OCI-LY3 (cell line): ENCODE results near the gene PACS2.

ENCODE experiments used
- H2AFZ ChIP-seq: fragments of 200-600, 300-600 bp; shearing (Covaris generic); 2 replicates; pipeline ENCODE4 v1.6.0; 2014; ENCODE audit warnings: antibody characterized with exemption, low read depth, low read length
- H3K27ac ChIP-seq: fragments of 200-600, 300-600 bp; sonication (generic); 2 replicates; pipeline ENCODE4 v1.5.1; 2014; ENCODE audit warnings: mild to moderate bottlenecking, low read length, moderate library complexity, mixed read lengths
- H3K27me3 ChIP-seq: fragments of 200-600, 300-600 bp; sonication (generic); 2 replicates; pipeline ENCODE4 v1.6.1; 2014; ENCODE audit warnings: low read depth, low read length, mixed read lengths
- H3K36me3 ChIP-seq: fragments of 200-600, 300-600 bp; sonication (generic); replicated peaks from 2 replicates; pipeline ENCODE3; 2014; ENCODE audit warnings: low read depth, low read length, mixed read lengths
- H3K4me1 ChIP-seq: fragments of 300-600, 200-600 bp; sonication (generic); 2 replicates; pipeline ENCODE4 v1.6.1; 2014; ENCODE audit warnings: low read length, mixed read lengths
- H3K4me2 ChIP-seq: fragments of 200-600, 300-600 bp; sonication (generic); 2 replicates; pipeline ENCODE4 v1.6.1; 2014; ENCODE audit warnings: low read length, mixed read lengths
- H3K4me3 ChIP-seq: fragments of 300-600, 200-600 bp; sonication (generic); 2 replicates; pipeline ENCODE4 v1.5.1; 2014; ENCODE audit warnings: antibody characterized with exemption, mild to moderate bottlenecking, low read length, moderate library complexity
- H3K79me2 ChIP-seq: fragments of 300-600, 200-600 bp; shearing (Covaris generic); 2 replicates; pipeline ENCODE4 v1.6.1; 2014; ENCODE audit warnings: mild to moderate bottlenecking, low read length, mixed read lengths
- H3K9ac ChIP-seq: fragments of 300-600, 200-600 bp; shearing (Covaris generic); 2 replicates; pipeline ENCODE4 v1.6.0; 2014; ENCODE audit warnings: mild to moderate bottlenecking, low read length, moderate library complexity
- H3K9me3 ChIP-seq: fragments of 200-600, 300-600 bp; shearing (Covaris generic); 2 replicates; pipeline ENCODE4 v1.6.1; 2014; ENCODE audit warnings: low read length, mixed read lengths; ENCODE audit not compliant: insufficient read depth
- H4K20me1 ChIP-seq: fragments of 200-600, 300-600 bp; sonication (generic); 2 replicates; pipeline ENCODE4 v1.6.1; 2016; ENCODE audit warnings: low read length, mixed read lengths; ENCODE audit not compliant: insufficient read depth
- EZH2phosphoT487 ChIP-seq: fragments of 200-600 bp; shearing (Covaris generic); IDR thresholded peaks from 2 replicates; pipeline ENCODE4 v1.6.1; 2018; ENCODE audit warnings: antibody characterized with exemption, mixed run types, low read depth
- TF ChIP-seq, protein P1 (sequence below): fragments of 200-600, 300-600 bp; sonication (generic); IDR thresholded peaks from 2 replicates; pipeline ENCODE4 v1.5.1; 2014; ENCODE audit warnings: antibody characterized with exemption, low read length, low read depth

Gene PACS2

GRCh38 chr14:105385322-105385637, 70.7 kb downstream of the PACS2 start:
- TF ChIP-seq EZH2phosphoT487 = no peak
- TF ChIP-seq, protein P1, sequence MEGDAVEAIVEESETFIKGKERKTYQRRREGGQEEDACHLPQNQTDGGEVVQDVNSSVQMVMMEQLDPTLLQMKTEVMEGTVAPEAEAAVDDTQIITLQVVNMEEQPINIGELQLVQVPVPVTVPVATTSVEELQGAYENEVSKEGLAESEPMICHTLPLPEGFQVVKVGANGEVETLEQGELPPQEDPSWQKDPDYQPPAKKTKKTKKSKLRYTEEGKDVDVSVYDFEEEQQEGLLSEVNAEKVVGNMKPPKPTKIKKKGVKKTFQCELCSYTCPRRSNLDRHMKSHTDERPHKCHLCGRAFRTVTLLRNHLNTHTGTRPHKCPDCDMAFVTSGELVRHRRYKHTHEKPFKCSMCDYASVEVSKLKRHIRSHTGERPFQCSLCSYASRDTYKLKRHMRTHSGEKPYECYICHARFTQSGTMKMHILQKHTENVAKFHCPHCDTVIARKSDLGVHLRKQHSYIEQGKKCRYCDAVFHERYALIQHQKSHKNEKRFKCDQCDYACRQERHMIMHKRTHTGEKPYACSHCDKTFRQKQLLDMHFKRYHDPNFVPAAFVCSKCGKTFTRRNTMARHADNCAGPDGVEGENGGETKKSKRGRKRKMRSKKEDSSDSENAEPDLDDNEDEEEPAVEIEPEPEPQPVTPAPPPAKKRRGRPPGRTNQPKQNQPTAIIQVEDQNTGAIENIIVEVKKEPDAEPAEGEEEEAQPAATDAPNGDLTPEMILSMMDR = no peak
- no peaks in the 10 kb centered on the region for H3K79me2 ChIP-seq
- H3K27me3 ChIP-seq = no peaks in the 10 kb centered on the region
- H3K27ac ChIP-seq = no peak overlapping the region
- H3K9ac ChIP-seq = no peak overlapping the region
- no peaks in the 10 kb centered on the region for H3K36me3 ChIP-seq
- no peak overlapping the region for H2AFZ ChIP-seq
- H3K4me3 ChIP-seq = no peak overlapping the region
- no peaks in the 10 kb centered on the region for H4K20me1 ChIP-seq
- peaks cover 5% of the 10 kb centered on the region for H3K4me1 ChIP-seq
- no peaks in the 10 kb centered on the region for H3K9me3 ChIP-seq
- H3K4me2 ChIP-seq = no peak overlapping the region

- Histone ChIP-seq H2AFZ (no peak overlapping the region), H3K36me3 (no peaks in the 10 kb centered on the region), H3K79me2 (no peaks in the 10 kb centered on the region), H3K9ac (no peak overlapping the region), H3K4me3 (no peak overlapping the region), H3K27ac (no peak overlapping the region), H3K4me2 (no peak overlapping the region), H3K27me3 (no peaks in the 10 kb centered on the region), H3K9me3 (no peaks in the 10 kb centered on the region), H4K20me1 (no peaks in the 10 kb centered on the region), H3K4me1 (peaks cover 7% of the 10 kb centered on the region)
- TF ChIP-seq, protein P1 = no peak
- no peak for TF ChIP-seq EZH2phosphoT487
These were observed 71.3 kb downstream of the PACS2 start for GRCh38 chr14:105385698-105386365.

DNA sequence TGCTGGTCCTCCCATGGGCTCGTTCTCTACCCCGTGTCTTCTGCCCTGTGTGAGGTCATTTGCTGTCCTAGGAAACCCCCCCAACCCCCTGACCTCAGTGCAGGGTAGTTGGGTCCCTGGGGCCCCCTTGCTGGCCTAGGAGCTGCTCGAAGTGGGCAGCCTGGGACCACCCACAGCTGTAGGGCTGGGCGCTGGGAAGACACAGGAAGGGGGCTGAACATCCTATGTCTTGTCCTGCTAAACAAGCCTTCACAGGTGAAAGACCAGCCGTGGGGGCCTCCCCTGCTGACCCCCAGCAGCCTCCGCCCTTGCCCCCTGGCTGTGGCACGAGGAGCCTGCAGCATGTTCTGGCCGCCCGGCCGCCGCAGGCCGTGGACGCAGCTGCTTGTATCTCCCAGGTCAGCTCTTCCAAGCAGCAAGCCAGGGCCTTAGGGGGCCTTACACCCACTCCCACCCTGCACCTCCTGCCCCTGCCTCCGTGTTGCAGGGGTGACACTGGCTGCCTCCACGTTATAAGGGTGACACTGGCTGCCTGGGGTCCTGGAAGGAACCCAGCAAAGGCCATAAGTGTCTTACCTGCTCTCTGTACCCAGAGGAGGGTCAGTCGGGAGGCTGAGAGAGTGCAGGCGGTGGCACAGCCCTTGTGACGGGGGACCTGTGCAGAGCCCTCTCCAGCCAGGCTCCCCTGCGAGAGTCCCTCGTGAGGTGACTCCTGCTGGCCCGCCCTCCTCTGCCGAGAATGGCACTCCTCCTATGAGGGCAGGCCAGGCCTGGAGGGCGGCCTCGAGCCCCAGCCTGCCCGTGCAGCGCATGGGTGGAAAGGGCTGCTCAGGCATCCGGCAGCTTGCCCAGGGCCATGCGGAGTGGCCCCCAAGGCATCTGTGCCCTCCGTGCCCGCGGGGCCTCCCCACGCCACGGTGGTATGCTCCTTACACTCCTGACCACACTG, 72.3 kb downstream of the PACS2 start:
- Histone ChIP-seq H4K20me1 (no peaks in the 10 kb centered on the region), H2AFZ (no peak overlapping the region), H3K9me3 (no peaks in the 10 kb centered on the region), H3K4me3 (no peak overlapping the region), H3K36me3 (no peaks in the 10 kb centered on the region), H3K27me3 (no peaks in the 10 kb centered on the region), H3K27ac (no peak overlapping the region), H3K4me2 (no peak overlapping the region), H3K9ac (no peak overlapping the region), H3K4me1 (peaks cover 7% of the 10 kb centered on the region), H3K79me2 (no peaks in the 10 kb centered on the region)
- TF ChIP-seq, protein P1 = no peak
- TF ChIP-seq EZH2phosphoT487 = no peak

- H3K9ac ChIP-seq = no peak overlapping the region
- no peak for TF ChIP-seq EZH2phosphoT487
- TF ChIP-seq, protein P1 = no peak
- H2AFZ ChIP-seq = no peak overlapping the region
- H3K79me2 ChIP-seq = no peaks in the 10 kb centered on the region
- H3K9me3 ChIP-seq = no peaks in the 10 kb centered on the region
- no peak overlapping the region for H3K4me3 ChIP-seq
- H3K4me2 ChIP-seq = no peak overlapping the region
- H4K20me1 ChIP-seq = no peaks in the 10 kb centered on the region
- no peaks in the 10 kb centered on the region for H3K36me3 ChIP-seq
- no peaks in the 10 kb centered on the region for H3K27me3 ChIP-seq
- no peak overlapping the region for H3K27ac ChIP-seq
- peaks cover 7% of the 10 kb centered on the region for H3K4me1 ChIP-seq
These were observed 73.0 kb downstream of the PACS2 start for GRCh38 chr14:105387530-105387922.
